Urothelium cell line (cell line): ENCODE results near the gene SCN5A.

Source experiments
- DNase-seq: peaks from one replicate; pipeline ENCODE4 v3.0.0; 2011; ENCODE audit warnings: low spot score, mixed read lengths
- FAIRE-seq: peaks from 2 replicates; lab custom pipeline; 2011; peaks lifted over from hg19 to GRCh38; lab: Jason Lieb, UNC

SCN5A gene

DNA sequence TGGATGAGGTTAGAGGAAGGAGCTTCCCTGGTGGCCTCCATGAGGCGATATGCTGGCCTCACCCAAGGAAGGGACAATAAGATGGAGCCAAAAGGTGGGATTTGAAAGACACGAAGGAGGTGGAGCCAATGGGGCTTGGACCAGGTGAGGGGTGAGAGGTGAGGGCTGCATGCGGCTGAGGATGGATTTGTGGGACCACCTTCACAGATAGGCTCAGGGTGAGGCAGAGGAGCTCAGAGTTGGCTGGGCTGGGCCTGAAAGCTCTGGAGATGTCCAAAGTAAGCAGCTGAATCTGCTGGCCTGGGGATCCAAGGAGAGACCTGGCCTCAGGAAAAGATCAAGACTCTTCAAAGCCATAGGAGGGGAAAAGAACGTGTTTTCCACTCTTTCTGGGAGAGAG is 103.5 kb downstream of the SCN5A start:
- FAIRE-seq (no peak), DNase-seq (no peak)

DNA sequence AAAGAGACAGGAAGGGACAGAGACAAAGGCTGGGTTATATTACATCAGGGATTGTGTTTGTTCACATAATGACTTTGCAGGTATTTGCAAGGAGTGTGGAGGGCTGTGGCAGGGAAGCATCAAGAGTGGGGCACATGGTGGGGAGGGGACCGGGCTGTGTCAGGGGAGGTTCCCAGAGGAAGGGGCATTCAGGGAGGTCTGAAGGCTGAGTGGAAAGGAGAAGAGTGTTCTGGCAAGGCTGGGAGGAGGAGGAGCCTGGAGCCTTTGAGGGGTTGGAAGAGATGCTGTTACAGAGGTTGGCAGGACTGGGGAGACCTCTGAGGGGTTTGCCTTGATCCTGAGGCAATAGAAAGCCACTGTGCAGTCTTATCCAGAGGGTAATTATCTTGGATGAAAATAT is 103.9 kb downstream of the SCN5A start:
- no peak for DNase-seq
- FAIRE-seq = no peak

DNA sequence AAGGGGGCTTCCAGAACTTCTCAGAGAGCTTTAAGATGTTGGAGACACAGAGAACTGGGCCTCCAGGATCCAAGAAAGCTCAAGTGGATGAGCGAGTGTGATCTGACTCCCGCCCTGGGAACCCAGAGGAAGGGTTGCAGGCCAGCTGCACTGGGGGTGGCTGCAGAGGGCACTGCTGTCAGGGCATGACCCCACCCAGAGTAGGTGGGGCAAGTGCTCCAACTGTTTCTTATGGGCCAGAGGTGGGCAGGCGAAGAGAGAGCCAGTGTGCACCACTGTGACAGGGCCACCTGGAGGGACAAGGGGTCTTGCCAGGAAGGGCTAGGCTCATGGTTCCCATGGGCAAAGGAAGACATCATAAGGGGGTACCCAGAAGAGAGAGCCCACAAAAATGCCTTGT is 104.6 kb downstream of the SCN5A start:
- FAIRE-seq = peak; percentile 77
- DNase-seq = no peak

DNA sequence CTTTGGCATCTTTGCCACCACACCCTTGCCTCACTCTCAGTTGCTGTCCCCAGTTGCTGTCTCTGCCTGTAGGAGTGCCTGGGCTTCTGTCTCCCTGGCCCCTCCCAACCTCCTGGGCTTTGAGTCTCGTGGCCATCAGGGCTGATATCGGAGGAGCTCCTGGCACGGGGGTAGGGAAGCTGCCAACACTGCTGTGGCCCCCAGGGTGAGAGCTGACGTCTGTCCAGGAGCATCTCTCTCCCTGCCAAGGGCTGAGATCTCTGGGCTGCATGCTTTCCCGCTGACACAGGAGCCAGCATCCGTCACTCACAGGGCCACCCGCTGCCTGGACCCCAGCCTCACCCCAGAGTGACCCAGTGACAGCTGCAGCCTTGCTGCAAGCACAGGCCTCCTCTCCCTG is 105.9 kb downstream of the SCN5A start:
- DNase-seq (no peak), FAIRE-seq (no peak)

DNA sequence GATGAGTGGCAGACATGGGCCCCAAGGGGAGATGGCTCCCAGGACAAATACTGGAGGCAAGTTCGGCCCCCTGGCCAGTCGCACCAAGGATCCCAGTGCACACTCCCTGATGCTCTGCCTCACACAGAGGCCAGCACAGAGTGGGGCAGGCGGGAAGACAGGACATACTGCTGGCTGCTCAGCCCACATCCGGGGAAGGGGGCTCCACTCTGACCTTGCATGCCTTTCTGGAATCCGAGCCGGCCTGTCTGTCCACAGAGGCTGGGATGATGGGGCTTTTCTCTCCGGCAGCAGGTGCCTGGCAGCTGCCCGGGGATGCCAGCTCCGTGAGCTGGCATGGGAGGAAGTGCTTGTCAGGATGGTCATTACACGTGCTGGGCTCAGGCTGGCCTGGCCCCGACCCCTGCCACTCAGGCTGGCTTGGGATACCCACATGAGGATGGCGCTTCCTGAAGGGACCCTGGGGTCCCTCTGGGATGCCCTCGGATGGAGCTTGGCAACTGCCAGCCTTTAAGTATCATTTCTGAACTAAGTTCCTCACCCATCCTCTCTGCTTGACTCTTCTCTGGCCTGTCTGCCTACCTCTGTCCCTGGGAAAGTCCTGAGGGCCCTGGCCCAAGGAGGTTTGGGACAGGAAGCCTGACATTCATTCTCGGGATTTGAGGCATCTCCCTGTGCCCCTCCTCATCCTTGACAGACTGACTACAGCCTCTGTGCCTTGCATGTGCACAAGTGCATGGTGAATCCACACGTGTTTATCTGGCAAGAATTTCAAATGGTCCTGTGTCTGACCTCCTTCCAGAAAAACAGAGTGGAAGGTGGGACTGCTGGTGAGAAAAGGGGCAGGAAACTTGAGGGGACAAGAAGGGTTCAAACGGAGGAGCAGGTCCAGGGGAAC is 106.8 kb downstream of the SCN5A start:
- FAIRE-seq (no peak), DNase-seq (peak; percentile 29)

DNA sequence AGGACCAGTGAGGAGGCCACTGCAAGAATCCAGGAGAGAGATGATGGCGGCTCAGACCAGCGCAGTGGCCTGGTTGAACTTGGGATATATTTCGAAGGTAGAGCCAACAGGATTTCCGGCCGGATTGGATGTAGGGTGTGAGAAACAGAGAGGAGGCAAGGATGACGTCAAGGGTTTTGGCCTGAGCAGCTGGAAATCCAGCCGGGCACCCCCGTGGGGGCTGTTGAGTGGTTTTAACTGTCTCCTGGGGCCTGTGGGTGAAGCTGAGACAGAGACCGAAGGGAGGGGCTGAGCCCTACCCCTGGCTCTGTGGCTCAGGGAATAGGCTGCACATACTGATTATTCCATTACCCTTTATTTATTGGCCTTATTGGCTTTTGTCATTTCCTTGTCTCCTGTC is 107.7 kb downstream of the SCN5A start:
- FAIRE-seq (no peak), DNase-seq (no peak)

DNA sequence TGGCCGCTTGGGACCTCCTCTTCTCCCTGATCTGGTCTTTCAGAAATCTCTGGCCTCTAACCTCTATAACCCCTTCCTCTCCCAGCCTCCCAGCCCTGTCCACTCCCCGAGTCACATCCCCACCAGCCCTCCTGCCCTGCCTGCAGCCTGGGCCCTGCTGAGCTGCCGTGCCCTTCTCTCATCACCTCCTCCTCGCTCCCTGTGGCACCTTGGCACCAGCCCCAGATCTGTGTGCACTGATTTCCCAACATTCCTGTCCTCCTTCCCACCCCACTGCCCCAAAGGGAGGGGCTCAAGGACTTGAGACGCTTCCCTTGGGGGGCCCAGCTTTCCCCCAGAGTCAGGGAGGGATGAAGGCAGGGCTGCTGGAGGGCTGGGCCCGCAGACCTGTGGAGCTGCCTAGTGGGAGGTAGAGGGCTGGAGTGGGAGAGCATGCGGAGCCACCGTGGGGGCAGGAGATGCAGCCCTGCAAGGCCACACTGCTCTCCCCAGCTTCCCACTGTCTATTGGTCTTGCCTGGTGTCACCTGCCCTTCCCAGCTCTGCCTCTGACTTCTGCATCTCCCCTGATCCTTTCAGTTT is 110.6 kb downstream of the SCN5A start:
- FAIRE-seq = no peak
- DNase-seq = no peak

DNA sequence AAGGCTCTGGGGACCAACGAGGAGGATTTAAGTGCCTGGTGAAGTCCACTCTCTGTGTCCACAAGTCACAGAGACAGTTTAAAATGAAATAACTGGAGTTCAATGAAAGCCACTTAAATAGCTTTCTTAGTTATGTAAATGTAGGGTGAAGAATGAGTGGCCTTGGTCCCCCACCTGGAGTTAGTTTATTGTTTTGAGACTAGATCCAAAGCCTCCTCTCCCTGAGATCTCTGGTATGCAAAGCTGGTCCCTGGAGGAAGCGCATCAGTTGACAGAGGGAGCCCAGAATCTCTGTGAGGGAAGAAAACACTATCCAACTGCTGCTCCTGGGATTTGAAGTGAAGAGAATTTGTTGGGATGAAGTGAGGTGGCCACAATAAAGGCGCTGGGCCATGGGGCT is 112.8 kb downstream of the SCN5A start:
- DNase-seq = no peak
- no peak for FAIRE-seq

DNA sequence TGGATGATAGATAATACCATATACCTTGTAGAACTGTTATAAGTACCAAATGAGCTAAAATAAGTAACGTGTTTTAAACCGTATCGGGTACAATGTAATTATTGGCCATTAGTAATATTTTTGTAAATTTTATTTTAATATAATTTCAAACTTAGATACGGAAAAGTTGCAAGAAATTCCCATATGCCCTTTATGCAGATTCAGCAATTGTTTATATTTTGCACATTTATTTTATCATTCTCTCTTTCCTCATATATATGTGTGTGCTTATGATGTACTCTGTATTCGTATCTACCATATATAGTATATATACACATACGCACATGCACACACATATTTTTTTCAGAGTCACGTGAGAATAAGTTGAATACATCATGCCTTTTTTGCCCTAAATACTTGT is 114.9 kb downstream of the SCN5A start:
- no peak for DNase-seq
- FAIRE-seq = no peak

DNA sequence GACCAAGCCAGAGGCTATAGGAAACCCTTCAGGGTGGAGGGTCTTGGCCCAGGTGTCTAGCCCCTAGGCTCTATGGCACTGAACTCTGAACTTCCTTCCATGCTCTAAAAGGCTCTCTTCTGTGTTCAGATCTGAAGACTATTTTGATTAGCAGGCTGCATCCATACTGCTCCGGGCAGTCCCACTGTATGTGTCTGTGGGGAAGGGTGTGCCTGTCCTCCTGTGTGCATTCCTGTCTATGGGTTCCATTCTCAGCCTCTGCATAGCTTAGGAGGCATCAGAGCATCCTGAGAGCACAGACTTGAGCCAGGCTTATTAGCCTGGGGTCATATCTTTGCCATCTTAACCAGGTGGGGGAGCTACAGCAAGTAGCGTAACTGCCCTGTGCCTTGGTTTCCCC is 115.3 kb downstream of the SCN5A start:
- DNase-seq (no peak), FAIRE-seq (no peak)

DNA sequence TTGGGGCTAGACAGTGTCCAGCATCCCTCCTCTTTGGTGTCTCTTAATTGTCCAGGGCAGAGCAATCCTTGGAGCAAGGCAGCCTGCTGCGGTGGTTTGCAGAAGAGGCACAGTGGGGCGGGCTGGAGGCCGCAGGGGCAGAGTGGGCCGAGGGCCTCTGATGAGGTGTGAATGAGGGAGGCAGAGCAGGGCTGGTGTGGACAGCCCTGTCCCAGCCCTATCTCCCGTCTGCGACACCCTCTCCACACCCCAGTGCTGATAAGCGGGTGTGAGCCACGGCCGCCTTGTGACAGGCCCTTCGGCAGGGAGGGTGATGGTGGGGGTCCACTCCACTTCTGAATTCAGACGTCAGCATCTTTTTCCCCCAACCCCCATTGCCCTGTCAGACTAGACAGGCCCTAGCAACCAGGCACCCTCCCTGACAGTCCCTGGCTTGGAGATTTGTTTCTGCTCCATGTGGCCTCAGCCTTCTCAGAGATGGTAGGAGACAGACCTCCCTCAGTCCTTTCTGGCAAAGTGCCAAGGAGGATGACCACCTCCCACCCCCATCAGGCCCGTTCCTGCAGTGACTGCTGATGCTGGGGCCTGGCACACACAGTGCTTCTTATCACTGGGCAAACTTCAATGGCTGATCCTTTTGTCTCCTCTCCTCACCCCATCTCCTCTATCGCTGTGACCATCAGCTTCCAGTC is 116.1 kb downstream of the SCN5A start:
- DNase-seq = no peak
- no peak for FAIRE-seq

DNA sequence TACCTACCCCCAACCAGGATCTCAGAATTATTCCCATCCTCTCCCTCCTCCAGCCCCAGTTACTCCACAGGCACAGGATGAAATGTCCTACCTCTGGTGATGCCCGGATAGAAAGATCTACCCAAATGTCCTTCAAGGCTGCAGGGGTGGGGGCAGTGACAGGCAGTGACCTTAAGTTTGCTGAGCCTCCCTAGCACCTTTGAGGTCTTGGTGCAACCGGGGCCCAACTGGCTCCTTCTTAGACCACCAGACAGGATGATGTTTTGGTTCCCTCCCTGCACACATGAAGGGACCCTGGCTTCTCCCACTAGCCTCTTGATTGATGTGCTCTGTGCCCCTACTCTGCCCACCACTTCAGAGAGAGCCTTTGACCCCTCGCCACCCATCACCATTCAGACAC is 117.0 kb downstream of the SCN5A start:
- FAIRE-seq (no peak), DNase-seq (no peak)

DNA sequence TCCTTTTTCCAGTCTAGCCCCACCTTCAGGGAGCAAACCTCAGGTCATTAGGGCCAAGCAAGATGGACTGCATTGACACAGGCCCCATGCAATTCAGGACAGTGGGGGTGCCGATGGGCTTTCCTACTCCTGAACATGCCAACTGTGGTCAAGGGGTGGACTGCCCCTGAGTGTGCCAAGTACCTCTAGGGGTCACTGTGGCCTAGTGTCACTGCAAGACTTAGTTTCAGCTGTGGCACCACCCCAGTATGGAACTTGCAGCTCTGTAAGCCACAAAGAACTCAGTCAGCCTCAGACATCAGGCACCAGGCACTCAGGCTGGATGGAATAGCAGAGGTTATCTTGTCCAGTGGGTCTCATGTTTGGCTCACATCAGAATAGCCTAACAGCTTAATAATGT is 121.0 kb downstream of the SCN5A start:
- FAIRE-seq (peak; percentile 40), DNase-seq (no peak)

DNA sequence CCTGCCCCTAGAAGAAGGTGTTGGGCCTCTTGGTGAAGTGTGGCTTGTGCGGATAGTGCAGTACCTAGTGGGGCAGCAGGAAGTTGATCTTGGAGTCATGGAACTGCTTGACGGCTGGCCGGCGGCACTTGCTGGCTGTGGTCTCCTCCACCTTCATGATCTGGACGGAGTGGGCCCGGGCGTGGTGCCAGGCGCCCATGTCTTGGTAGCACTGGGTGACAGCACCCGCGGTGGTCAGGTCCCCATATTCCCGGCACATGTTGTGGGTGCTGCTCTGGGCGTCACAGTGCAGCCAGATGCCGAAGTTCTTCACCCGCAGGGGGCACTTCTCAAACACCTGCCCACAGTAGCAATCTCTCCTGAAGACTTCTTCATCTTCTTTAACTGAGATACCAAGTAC is 122.7 kb downstream of the SCN5A start:
- FAIRE-seq (no peak), DNase-seq (no peak)

DNA sequence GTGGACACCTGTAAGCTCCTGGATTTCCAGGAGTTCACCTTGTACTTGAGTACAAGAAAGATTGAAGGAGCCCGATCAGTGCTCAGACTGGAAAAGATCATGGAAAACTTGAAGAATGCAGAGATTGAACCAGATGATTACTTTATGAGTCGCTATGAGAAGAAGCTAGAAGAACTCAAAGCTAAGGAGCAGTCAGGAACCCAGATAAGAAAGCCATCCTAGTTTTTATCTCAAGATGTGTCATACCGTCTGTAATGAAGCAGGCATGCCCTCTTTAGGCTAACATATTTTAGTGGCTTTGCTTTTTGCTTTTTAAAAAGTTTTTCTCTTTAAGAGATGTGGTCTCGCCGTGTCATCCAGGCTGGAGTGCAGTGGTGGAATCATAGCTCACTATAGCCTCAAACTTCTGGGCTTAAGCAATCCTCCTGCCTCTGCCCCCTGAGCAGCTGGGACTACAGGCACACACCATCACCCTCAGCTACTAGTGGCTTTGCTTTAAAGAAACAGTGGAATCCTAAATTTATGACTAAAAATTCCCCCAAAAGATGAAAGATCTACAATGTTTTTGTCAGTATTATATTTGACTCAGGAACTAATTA is 125.2 kb downstream of the SCN5A start:
- no peak for DNase-seq
- FAIRE-seq = no peak

DNA sequence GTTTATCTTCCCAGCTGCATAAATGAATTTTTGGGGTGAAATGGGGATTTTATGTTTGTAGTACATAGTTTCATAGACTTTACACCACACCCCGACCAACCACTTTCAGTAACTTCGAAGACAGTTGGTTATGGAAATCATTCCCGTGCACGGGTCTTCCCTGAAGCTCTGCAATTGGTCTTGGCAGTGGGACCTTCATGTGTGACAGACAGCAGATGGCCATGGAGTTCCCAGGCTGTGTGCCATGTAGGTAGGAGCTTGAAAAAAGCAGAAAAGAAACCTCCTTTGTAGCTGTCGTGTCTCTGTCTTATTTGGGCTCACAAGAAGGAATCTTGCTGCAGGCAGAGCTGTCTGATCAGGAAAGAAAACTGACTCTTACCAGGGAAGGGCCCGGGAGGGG is 127.5 kb downstream of the SCN5A start:
- FAIRE-seq = no peak

DNA sequence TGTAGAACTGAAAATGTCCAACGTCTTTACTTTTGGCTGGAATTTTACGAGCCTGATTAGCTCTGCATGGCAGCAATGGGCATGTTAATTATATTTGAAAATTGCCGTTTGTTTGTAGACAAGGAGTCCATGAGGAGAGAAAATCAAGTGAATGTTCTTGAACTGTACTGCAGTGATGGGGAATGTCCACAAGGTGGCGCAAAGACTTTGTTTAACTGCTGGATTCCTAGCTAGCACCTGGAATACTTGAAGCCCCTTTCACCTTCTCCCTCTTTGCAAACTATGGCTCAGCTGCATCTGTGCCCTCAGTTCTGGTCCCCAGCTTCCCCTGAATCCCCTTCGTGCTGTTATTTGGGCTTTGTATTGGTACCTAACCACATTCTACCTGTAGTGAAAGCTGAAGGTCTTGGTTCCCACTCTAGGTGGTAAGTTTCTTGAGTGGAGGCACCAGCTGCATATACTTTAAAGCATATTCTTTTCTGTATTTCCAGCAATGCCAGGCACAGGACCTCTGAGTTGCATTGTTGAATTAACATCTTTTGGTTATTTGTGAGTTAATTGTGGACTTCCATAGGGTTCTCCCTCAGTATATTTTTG is 128.0 kb downstream of the SCN5A start:
- DNase-seq = peak; percentile 61
- no peak for FAIRE-seq

More for the DNA sequence above, 127.5 kb downstream of the SCN5A start:
- no peak for DNase-seq

DNA sequence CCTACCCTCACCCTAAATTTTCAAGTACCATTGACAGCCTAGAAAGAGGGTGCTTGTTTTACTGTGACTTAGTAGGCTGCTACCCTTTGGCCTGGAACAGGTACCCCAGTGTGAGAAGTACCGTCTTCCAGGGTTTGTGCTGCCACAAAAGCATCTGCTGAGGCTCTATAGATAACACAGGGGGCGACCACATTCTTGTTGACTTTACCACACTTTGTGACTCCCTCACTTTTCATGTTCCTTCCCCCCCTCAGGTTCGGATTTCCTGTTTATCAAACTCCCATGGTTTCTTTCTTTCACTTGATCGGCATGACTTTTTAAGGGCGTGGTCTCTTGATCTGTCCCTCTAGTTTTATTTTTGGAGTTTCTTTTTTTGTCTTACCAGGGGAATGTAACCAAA is 129.8 kb downstream of the SCN5A start:
- DNase-seq (no peak), FAIRE-seq (no peak)

DNA sequence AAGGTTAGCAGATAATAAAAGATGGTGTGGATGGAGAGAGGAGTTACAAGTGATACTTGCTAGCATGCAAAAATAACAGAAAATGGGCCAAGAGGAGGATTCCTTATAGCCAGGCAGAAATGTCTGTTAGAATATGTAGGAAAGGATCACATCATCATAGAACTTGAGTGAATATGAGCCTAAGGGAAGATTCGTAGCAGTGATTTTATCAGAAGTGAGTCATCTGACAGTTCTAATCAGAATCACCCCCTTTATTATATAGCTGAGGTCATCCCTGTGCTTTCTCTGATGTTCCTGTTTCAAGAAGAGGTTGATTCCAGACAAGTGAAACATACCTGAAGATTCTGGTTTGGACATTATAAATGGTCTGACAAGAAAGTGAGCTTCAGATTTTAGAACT is 130.5 kb downstream of the SCN5A start:
- DNase-seq (no peak), FAIRE-seq (no peak)

DNA sequence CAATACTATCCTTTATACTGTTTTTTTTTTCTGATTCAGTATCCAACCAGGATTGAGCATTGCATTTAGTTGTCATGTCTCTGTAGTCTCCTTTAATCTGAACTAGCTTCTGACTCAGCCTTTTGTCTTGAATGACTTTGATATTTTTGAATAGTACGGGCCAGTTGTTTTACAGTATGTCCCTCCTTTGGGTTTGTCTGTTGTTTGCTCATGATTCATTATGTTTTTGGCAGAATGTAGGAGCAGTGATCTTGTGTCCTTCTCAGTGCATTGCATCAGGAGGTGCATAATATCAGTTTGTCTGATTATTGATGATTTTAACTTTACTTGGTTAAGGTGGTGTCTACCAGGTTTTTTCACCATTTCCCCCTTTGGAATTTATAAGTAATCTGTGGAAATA is 132.8 kb downstream of the SCN5A start:
- DNase-seq (no peak), FAIRE-seq (no peak)

DNA sequence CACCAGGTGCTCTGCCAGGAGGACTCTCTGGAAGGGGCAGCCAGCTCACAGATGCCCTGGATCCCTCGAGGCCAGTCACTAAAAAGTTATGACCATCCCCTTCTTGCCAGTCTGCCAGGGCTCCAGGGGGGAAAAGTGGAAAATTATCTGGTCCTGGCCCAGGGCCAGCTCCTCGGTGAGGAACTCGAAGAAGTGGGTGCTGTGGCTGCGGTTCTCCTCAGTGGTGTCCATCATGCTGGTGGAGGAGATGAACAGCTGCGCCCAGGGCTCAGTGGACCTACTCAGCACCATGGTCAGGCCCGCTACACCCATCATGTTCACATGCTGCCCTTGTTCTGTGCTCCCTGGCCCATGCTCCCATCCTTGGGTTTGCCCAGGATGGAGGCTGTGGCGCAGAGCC is 134.1 kb downstream of the SCN5A start:
- no peak for FAIRE-seq
- DNase-seq = no peak
